Ovary (tissue), 9 donors: ENCODE results near the gene ZC3H8. TPM values are rescaled to one million over a fixed set of nuclear protein-coding genes. Genes with fewer than 3 reads are reported as not detected.

ENCODE experiments used
- DNase-seq, 5 donors: peaks; one replicate each; pipeline ENCODE4 v3.0.0-alpha.2; 2019 to 2020
- H3K27ac ChIP-seq, 2 donors: fragments of 200-600 bp; one replicate each; pipeline versions ENCODE4 v1.5.1 to v1.8.0; 2019 to 2022
- H3K27me3 ChIP-seq: fragments of 200-600 bp; one replicate; pipeline ENCODE4 v1.8.0; 2022
- H3K36me3 ChIP-seq: fragments of 200-600 bp; sonication (generic); one replicate; pipeline ENCODE4 v1.5.1; 2019
- H3K4me1 ChIP-seq: one replicate; pipeline ENCODE4 v1.8.1; 2013; ENCODE audit warnings: mild to moderate bottlenecking, moderate library complexity; ENCODE audit not compliant: insufficient read depth
- H3K4me3 ChIP-seq: fragments of 200-600 bp; sonication (generic); one replicate; pipeline ENCODE4 v1.5.1; 2017
- H3K9me3 ChIP-seq, 2 donors: fragments of 200-600 bp in 1 of 2; sonication (generic) in 1 of 2; one replicate each; pipeline versions ENCODE4 v1.5.1 to v1.8.1; 2013 to 2019; ENCODE audit warnings: mild to moderate bottlenecking in 1 of 2, moderate library complexity in 1 of 2
- CTCF ChIP-seq, 3 donors: fragments of 450-650 bp in 2 of 3; fragments of 200-600 bp in 1 of 3; IDR thresholded peaks; one replicate each; pipeline versions ENCODE4 v1.5.1 to v1.8.0; 2016 to 2022; ENCODE audit warnings: antibody characterized with exemption in 3 of 3, mild to moderate bottlenecking in 1 of 3
- EP300 ChIP-seq: sonication (generic); formaldehyde crosslinking; IDR thresholded peaks from one replicate; pipeline ENCODE4 v1.6.1; 2017; ENCODE audit warnings: antibody characterized with exemption
- POLR2A ChIP-seq: fragments of 450-650 bp; IDR thresholded peaks from one replicate; pipeline ENCODE4 v1.6.1; 2017; ENCODE audit warnings: antibody characterized with exemption, mild to moderate bottlenecking, moderate library complexity
- WGBS, 3 donors: extraction: QIAGEN DNeasy Blood & Tissue Kit in 1 of 3; methylation state at CpG; one replicate each; pipeline versions ENCODE4 v1.1.5 to v1.1.7; 2013 to 2017; 5-methylcytosine and 5-hydroxymethylcytosine counted together
- intact Hi-C, 4 donors: fragments of 100-400 bp; cut with DNase I; formaldehyde crosslinking; loops; one replicate each; pipeline versions ENCODE4 v1.11.0 to v1.15.1; 2022 to 2023
- polyA plus RNA-seq, 2 donors: library from polyadenylated mRNA; stranded (reverse); fragments of 200-250 nt in 1 of 2; fragments of 350-450 nt in 1 of 2; fragmentation: Illumina TruSeq in 1 of 2; extraction: RNeasy Lipid Tissue Mini Kit (QIAGEN cat#74804) in 1 of 2; gene quantifications; one replicate each; pipeline ENCODE4 v1.2.3, GENCODE V29; 2013 to 2014
- total RNA-seq, 7 donors: library from RNA; depleted of rRNA in 2 of 7; stranded (reverse); fragments of >200 nt in 2 of 7; fragmentation: NEBNext Ultra II Directional in 3 of 7; extraction: Animal tissue kit (Norgen Biotek cat#: 25700) in 3 of 7; gene quantifications; one replicate each; pipeline versions ENCODE4 v1.1.0 to v1.2.4, GENCODE V29; 2016 to 2023
- donor health status: DM: no; HTN: no; CAD: no; lungs with moderate emphysema.
- donor health status: DM: no; HTN: no; CAD: no.
- donor health status: Bipolar disorder and iron deficiency.
- donor health status: DM: yes; HTN: yes; CAD: no.
- donor health status: DM: no; HTN: no; CAD: no.
- donor health status: DM: yes; HTN: yes; CAD: no.

The ZC3H8 gene
- total and polyA plus RNA-seq, 9 donors = 4.9 to 36.2 (median 10.9) TPM

- DNase-seq = no peak
- intact Hi-C loops = no loop called here
- no peak for TF ChIP-seq EP300
- TF ChIP-seq POLR2A = no peak
- no peak for TF ChIP-seq CTCF (IDR thresholded peaks at IDR 0.05)
- no peaks in the 10 kb centered on the region for H3K9me3 ChIP-seq
- WGBS, 3 donors = 84 to 89% (median 85%) methylated on average over 10 of the region's 10 CpGs
- no peak overlapping the region for H3K27ac ChIP-seq
- no peaks in the 10 kb centered on the region for H3K4me1 ChIP-seq
- no peaks in the 10 kb centered on the region for H3K36me3 ChIP-seq
- H3K4me3 ChIP-seq = no peak overlapping the region
- no peaks in the 10 kb centered on the region for H3K27me3 ChIP-seq
These were observed 86.3 kb downstream of the ZC3H8 start for GRCh38 chr2:112168422-112169124.

- no peak for TF ChIP-seq EP300
- TF ChIP-seq POLR2A = no peak
- TF ChIP-seq CTCF (IDR thresholded peaks at IDR 0.05) = no peak
- Histone ChIP-seq H3K27ac (no peak overlapping the region), H3K9me3 (no peaks in the 10 kb centered on the region), H3K36me3 (no peaks in the 10 kb centered on the region), H3K4me1 (no peaks in the 10 kb centered on the region), H3K27me3 (no peaks in the 10 kb centered on the region), H3K4me3 (no peak overlapping the region)
- WGBS, 3 donors = 79 to 89% (median 87%) methylated on average over 14 of the region's 14 CpGs
- intact Hi-C loops = no loop called here
- no peak for DNase-seq
These were observed 87.9 kb downstream of the ZC3H8 start for GRCh38 chr2:112166806-112167499.

- no peak overlapping the region for H3K4me3 ChIP-seq
- no peaks in the 10 kb centered on the region for H3K36me3 ChIP-seq
- H3K9me3 ChIP-seq = no peaks in the 10 kb centered on the region
- H3K4me1 ChIP-seq = no peaks in the 10 kb centered on the region
- no peak overlapping the region for H3K27ac ChIP-seq
- intact Hi-C loops = no loop called here
- WGBS, 3 donors = 90 to 95% (median 93%) methylated on average over 4 of the region's 4 CpGs
- no peaks in the 10 kb centered on the region for H3K27me3 ChIP-seq
- DNase-seq = no peak
- TF ChIP-seq EP300 (no peak), POLR2A (no peak), CTCF (IDR thresholded peaks at IDR 0.05) (no peak)
These were observed 89.5 kb downstream of the ZC3H8 start for GRCh38 chr2:112165296-112165695.

GRCh38 chr2:112164876-112165275 is 90.0 kb downstream of the ZC3H8 start:
- Histone ChIP-seq H3K4me3 (no peak overlapping the region), H3K4me1 (no peaks in the 10 kb centered on the region), H3K9me3 (no peaks in the 10 kb centered on the region), H3K27me3 (no peaks in the 10 kb centered on the region), H3K36me3 (no peaks in the 10 kb centered on the region), H3K27ac (no peak overlapping the region)
- no peak for DNase-seq
- intact Hi-C loops = no loop called here
- TF ChIP-seq CTCF (IDR thresholded peaks at IDR 0.05) = no peak
- 91 to 93% (median 92%) methylated on average over 11 of the region's 11 CpGs for WGBS, 3 donors
